ENCODE results near the gene QRICH2. TPM values are rescaled to one million over a fixed set of nuclear protein-coding genes. Genes with fewer than 3 reads are reported as not detected.
"Not testable (repeated sequence)": the region's sequence is repeated elsewhere in the genome, so short reads cannot be mapped to it uniquely, and the experiment has no call there.

Gene QRICH2, protein sequence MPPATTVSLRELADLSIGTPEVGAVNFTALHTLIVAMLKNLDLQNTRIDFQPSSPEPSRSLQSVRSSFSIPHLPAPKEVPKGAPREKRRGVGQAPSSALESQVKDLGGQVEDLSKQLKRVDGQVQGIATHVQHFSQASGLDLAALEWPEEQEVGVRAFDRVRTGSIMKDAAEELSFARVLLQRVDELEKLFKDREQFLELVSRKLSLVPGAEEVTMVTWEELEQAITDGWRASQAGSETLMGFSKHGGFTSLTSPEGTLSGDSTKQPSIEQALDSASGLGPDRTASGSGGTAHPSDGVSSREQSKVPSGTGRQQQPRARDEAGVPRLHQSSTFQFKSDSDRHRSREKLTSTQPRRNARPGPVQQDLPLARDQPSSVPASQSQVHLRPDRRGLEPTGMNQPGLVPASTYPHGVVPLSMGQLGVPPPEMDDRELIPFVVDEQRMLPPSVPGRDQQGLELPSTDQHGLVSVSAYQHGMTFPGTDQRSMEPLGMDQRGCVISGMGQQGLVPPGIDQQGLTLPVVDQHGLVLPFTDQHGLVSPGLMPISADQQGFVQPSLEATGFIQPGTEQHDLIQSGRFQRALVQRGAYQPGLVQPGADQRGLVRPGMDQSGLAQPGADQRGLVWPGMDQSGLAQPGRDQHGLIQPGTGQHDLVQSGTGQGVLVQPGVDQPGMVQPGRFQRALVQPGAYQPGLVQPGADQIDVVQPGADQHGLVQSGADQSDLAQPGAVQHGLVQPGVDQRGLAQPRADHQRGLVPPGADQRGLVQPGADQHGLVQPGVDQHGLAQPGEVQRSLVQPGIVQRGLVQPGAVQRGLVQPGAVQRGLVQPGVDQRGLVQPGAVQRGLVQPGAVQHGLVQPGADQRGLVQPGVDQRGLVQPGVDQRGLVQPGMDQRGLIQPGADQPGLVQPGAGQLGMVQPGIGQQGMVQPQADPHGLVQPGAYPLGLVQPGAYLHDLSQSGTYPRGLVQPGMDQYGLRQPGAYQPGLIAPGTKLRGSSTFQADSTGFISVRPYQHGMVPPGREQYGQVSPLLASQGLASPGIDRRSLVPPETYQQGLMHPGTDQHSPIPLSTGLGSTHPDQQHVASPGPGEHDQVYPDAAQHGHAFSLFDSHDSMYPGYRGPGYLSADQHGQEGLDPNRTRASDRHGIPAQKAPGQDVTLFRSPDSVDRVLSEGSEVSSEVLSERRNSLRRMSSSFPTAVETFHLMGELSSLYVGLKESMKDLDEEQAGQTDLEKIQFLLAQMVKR (N-terminal part only)
- total RNA-seq = 1 to 10 TPM; 1.7 to 2.0 TPM

DNA sequence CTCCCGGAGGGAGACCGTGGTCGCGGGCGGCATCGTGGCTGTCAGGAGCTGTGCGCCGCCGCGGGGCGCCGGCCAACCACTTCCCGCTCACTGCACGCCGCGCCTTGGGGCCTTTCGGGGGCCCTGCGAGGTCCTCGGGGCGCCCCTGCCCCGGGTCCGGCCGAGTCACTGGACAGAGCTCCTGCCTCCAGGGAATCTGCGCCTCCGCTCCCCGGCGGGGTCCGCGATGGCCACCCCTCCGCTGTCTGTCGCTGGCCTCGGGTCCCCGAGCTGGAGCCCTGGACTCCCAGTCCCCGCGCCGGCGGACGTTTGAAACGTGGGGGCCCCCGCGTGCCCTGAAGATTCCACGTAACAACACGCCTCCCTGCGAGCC lies at the start of gene QRICH2:
Gene QRICH2, minus strand, starts transcription at position 311 of the 373 bp plus-strand sequence. Its CDS starts 278 bp downstream, at position 33.
- POLR2A ChIA-PET = interaction anchor here (0.6 kb wide), 1 partner anchor 144 kb away, joined by 3 read pairs; no protein-coding TSS in a partner anchor
- CTCF ChIA-PET = interaction anchor here (1.1 to 1.6 kb wide), 2 partner anchors 99 to 308 kb away, joined by 3 read pairs; no protein-coding TSS in a partner anchor

DNA sequence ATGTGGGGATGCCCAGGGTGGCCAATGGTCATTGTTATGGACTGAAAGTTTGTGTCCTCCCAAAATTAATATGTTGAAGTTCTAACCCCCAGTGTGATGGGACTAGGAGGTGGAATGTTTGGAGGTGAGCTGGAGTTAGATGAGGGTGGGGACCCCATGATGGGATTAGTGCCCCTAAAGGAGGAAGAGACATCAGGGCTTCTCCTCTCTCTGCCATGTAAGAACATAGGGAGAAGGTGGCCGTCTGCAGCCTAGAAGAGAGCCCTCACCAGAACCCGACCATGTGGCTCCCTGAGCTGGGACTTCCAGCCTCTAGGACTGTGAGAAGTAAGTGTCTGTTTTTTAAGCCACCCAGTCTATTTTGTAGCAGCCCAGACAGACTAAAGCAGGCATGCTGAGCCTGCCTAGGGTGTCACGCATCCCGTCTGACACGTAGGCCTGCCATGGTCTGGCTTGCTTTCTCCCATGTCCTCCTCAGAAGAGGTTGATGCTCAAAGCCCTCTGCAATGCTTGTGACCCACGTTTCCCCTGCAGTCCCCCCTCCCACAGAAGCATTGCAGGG lies 49.6 kb upstream of the QRICH2 start:
- POLR2A ChIA-PET = no interaction called here
- CTCF ChIA-PET = interaction anchor here (1.1 to 1.9 kb wide), 2 partner anchors 29 to 40 kb away, joined by 3 to 6 read pairs; no protein-coding TSS in a partner anchor

DNA sequence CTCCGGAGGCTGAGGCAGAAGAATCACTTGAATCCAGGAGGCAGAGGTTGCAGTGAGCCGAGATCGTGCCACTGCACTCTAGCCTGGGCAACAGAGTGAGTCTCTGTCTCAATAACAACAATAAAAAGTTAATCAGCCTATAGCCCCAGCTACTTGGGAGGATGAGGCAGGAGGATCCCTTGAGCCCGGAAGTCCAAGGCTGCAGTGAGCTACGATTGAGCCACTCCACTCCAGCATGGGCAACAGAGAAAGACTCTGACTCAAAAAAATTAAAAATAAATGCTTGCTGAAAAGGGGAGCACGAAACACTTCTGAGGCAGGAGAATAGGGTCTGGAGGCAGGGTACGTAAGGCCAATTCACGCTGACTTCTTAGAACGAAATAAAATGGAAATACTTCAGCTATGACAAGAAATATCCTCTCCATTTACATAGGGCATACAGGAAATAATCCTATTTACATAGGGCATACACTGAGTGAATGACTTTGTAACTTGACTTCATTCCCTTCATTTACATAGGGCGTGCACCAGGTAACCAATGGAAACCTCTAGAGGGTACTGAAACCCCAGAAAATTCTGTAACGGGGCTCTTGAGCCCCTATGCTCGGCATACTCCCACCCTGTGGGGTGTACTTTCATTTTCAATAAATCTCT lies 48.9 kb upstream of the QRICH2 start:
- ChIA-PET CTCF (interaction anchor here (0.6 kb wide), 1 partner anchor 164 kb away, joined by 3 read pairs; no protein-coding TSS in a partner anchor), POLR2A (no interaction called here)

DNA sequence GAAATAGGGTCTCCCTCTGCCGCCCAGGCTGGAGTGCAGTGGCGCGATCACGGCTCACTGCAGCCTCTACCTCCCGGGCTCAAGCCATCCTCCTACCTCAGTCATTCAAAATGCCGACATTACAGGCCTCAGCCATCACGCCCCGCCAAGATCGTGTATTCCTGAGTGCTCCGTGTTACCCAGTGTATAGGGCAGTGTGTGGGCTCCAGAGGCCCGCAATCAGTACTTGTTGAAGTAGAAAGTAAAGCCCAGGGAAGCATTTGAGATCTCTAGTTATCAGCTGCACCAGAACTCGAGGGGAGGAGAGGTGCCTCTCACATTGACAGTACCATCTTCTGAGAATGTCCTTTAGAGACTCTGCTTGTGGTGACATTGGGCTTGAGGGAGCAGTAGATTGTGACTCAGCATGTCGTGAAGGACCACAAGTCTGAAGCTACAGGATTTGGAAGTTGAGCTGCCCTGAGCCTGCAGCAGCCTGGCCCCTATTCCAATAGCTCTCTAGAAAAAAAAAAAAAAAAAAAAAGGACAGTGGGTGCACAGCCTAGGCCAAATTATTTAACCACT lies 46.8 kb upstream of the QRICH2 start:
- POLR2A ChIA-PET = interaction anchor here (0.6 to 2.8 kb wide), 3 partner anchors 30 to 379 kb away, joined by 4 to 39 read pairs (median 5); partner anchors contain the start of gene SPHK1
- CTCF ChIA-PET = interaction anchor here (0.8 to 4.2 kb wide), 2 partner anchors 30 to 233 kb away, joined by 3 to 43 read pairs; partner anchors contain the start of gene SPHK1

DNA sequence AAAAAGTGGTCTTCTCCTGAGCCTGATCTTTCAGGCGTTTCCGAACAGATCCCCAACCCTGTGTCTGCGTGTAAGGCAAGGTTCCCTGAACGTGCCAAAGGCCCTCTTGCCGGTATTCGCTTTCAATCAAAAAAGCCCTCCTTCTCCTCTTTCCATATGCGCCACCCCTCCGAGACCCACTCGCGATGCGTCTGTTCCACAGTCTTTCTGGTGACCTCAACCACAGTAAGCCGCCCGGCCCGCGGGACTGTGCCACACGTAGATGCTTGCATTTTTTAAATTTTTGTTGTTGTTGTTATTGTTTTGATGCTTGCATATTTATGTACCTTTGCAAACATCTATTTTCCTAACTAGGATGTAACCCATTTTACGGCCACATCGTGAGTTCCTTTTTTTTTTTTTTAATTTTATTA lies 46.2 kb upstream of the QRICH2 start:
- CTCF ChIA-PET = interaction anchor here (0.6 to 4.2 kb wide), 10 partner anchors 8 to 174 kb away, joined by 3 to 43 read pairs (median 4); partner anchors contain the start of gene SPHK1
- POLR2A ChIA-PET = interaction anchor here (0.5 to 2.8 kb wide), 4 partner anchors 27 to 1338 kb away, joined by 3 to 39 read pairs (median 4); partner anchors contain the start of gene SPHK1

DNA sequence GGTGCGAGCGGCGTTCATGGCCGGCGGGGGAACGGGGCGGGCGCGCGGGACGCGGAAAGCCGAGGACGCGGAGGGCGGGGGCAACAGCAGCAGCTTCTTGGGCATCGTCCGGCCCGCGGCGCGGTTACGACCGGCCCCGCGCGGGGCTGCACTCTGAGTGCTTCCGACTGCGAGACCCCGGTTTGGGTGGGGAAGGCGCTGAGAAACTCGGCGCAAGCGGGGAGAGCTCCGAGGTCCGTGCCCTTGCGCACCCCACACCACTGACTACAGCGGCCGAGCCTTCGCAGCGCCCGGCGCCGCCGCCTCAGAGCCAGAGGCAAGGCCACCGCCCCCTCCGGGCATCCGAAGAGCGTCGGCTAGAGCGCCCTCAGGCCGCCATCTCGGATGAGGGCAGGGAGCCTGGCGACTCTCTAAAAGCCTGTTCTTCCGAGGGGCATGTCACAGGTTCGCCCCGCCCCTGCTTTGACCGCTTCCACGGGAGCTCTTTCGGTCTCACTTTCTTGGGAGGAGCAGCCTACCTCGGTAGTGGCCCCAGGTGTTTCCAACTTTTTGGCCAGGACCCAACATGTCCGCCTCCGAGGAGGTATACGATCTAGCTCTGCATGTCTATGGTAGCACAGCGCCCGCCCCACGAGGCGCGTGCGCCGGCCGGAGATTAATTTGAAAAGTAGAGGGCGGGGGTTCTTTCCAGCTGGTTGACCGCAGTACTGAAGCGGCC lies 45.7 kb upstream of the QRICH2 start, which contains the start of gene PRPSAP1:
Gene PRPSAP1, minus strand, starts transcription at position 318 of the 718 bp plus-strand sequence. Its CDS starts 213 bp downstream, at position 105.
- ChIA-PET CTCF (interaction anchor here (0.6 to 4.2 kb wide), 14 partner anchors 9 to 174 kb away, joined by 3 to 43 read pairs (median 3); partner anchors contain the start of gene SPHK1), POLR2A (interaction anchor here (0.5 to 2.8 kb wide), 9 partner anchors 14 to 1339 kb away, joined by 3 to 39 read pairs (median 3); partner anchors contain the start of genes EXOC7 and SPHK1)

DNA sequence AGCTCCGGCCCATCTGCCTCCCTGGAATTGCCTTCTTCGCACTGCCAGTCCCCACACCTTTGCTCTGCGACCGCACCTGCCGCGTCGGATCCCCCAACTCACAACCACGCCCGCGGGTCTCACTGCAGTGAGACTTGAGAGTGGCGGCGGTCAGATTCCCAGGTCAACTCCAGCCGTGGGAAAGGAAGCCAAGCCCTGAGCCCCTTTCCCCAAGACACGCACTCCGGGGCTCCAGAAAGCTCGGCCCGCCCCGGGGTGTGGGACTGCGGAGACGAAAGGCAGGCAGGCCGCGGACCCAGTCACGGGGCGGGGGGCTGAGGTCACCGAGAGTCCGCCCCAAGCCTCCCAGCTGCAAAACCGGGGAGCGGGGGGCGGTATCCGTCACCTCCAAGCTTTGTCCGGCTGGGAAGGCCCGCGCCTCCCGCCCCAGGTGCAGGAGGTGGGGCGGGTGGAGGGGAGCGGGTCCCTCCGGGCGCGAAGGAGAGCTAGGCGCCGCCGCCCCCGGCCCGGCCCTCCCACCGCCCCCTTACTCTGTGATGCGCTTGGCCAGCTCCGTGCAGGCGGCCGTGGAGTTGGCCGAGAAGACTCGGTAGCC lies 45.0 kb upstream of the QRICH2 start:
- ChIA-PET POLR2A (interaction anchor here (0.7 to 2.8 kb wide), 7 partner anchors 14 to 282 kb away, joined by 3 to 39 read pairs (median 3); partner anchors contain the start of genes EXOC7 and SPHK1), CTCF (interaction anchor here (0.6 to 4.2 kb wide), 14 partner anchors 9 to 464 kb away, joined by 3 to 43 read pairs (median 4); partner anchors contain the start of gene SPHK1)

DNA sequence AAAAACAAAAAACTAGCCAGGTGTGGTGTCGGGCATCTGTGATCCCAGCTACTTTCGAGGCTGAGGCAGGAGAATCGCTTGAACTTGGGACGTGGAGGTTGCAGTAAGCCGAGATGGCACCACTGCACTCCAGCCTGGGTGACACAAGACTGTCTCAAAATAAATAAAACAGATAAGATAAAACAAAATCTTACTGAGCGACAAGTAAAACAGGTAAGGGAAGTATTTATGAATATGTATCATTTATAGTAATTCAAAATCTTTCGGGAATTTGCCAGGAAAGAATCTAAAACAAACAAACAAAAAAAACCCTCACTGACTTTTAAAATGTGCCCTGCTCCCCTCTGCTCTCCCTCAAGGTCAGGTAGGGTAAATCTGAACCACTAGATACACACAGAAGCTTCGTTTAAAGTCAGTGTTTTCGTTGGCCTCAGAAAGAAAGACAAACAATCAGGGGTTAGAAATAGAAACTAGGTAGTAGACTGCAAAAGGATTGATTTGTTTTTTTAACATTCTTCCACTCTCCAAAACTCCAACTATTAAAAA lies 43.5 kb upstream of the QRICH2 start:
- POLR2A ChIA-PET = interaction anchor here (1.3 kb wide), 1 partner anchor 33 kb away, joined by 3 read pairs; the partner anchor contains the start of gene SPHK1
- CTCF ChIA-PET = interaction anchor here (0.6 to 4.2 kb wide), 8 partner anchors 15 to 1788 kb away, joined by 3 to 43 read pairs (median 4); partner anchors contain the start of gene SPHK1

DNA sequence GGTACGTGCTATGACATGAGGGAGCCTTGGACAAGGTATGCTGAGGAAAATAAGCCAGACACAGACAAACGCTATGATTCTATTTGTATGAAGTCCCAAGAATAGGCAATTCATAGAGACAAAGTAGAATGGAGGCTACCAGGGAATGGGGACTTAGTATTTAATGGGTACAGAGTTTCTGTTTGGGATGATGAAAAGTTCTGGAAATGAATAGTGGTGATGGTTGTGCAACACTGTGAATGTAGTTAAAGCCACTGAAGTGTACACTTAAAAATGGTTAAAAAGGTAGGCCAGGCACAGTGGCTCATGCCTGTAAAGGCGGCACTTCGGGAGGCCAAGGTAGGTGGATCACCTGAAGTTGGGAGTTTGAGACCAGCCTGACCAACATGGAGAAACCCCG lies 42.4 kb upstream of the QRICH2 start:
- POLR2A ChIA-PET = no interaction called here
- CTCF ChIA-PET = interaction anchor here (0.8 kb wide), 1 partner anchor 47 kb away, joined by 3 read pairs; no protein-coding TSS in a partner anchor

DNA sequence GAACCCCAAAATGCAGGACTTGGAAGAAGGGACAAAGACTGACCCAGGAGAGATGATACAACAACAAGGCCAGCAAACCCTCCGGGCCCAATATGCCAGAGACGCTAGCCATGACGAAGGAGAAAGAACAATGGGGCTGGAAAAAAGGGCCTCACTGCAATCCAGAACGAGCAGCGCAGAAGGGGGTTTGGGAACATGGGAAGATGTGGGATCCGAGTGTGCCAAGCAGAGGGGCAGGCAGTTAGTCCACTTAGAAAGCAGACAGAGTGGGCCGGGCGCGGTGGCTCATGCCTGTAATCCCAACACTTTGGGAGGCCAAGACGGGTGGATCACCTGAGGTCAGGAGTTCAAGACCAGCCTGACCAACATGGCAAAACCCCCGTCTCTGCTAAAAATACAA lies 38.9 kb upstream of the QRICH2 start:
- POLR2A ChIA-PET, CTCF ChIA-PET: not testable (repeated sequence)

DNA sequence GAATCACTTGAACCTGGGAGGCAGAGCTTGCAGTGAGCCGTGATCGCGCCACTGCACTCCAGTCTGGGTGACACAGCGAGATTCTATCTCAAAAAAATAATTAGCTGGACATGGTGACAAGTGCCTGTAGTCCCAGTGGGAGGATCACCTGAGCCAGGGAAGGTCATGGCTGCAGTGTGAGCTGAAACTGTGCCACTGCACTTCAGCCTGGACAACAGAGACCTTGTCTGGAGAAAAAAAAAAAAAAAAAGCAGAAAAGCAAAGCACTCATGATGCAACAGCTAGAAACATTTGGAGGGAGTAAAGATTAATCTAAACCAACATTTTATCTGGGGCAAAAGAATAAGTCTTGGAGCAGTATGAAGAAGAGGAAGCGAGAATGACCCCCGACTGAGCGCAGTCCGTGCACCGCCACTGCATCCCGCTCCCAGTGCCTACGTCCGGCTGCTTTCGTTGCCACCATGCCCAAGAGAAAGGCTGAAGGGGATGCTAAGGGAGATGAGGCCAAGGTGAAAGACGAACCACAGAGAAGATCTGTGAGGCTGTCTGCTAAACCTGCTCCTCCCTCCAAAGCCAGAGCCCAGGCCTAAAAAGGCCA lies 37.4 kb upstream of the QRICH2 start:
- ChIA-PET POLR2A (interaction anchor here (0.7 kb wide), 1 partner anchor 56 kb away, joined by 3 read pairs; no protein-coding TSS in a partner anchor), CTCF (interaction anchor here (1.1 to 1.3 kb wide), 2 partner anchors 40 to 43 kb away, joined by 4 read pairs; no protein-coding TSS in a partner anchor)

DNA sequence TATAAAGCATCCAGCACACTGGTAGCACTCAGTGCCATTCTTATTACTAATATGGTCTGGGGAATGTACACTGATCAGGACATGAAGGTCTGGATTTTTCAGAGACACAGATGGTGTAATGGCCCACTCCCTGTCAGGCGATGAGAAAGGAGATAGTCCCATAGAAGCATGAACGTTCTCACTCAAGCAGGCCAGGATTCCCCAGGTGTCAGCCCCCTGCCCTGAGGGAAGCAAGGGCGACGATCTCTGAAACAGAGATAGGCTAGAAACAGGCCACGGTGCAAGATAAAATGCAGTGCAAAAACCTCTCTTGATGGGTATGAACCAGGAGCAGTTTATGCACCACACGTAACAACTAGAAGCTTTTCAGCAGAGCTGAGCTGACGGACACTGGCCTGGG lies 35.0 kb upstream of the QRICH2 start:
- POLR2A ChIA-PET = no interaction called here

DNA sequence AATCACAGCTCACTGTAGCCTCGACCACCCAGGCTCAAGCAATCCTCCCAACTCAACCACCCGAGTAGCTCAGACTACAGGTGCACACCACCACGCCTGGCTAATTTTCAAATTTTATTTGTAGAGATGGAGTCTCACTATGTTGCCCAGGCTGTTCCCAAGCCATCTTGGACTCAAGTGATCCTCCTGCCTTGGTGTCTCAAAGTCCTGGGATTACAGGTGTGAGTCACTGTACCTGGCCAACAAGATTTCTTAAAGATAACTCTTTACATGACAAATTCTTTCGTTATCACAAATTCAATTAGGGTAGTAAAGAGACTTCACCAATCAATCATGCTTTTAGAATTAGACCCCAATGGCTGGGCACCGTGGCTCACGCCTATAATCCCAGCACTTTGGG lies 33.2 kb upstream of the QRICH2 start:
- POLR2A ChIA-PET = no interaction called here

More for the DNA sequence above, 35.0 kb upstream of the QRICH2 start:
- CTCF ChIA-PET = no interaction called here

DNA sequence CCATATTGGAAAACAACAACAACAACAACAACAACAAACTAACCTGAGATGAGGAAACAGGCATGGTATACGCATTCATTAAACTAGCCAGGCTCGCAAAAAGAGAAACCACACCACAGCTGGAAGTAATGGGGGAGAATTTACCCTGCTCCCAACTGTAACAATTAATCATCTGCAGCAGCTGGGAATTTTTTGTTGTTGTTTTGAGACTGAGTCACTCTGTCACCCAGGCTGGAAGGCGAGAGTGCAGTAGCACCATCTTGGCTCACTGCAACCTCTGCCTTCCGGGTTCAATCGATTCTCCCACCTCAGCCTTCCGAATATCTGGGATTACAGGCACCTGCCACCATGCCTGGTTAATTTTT lies 29.3 kb upstream of the QRICH2 start:
- POLR2A ChIA-PET = interaction anchor here (0.6 kb wide), 1 partner anchor 240 kb away, joined by 6 read pairs; no protein-coding TSS in a partner anchor

More for the DNA sequence above, 33.2 kb upstream of the QRICH2 start:
- CTCF ChIA-PET = no interaction called here

More for the DNA sequence above, 29.3 kb upstream of the QRICH2 start:
- CTCF ChIA-PET = interaction anchor here (1.0 to 1.4 kb wide), 2 partner anchors 14 to 48 kb away, joined by 3 read pairs; no protein-coding TSS in a partner anchor
